Measurements from ENCODE around the gene CD109.

Gene CD109

GRCh38 chr6:73731285-73731684 is 35.3 kb downstream of the CD109 start:
- DNase-seq: no peak

- DNase-seq: no peak
Observed at GRCh38 chr6:73732845-73733675, 37.1 kb downstream of the CD109 start.

GRCh38 chr6:73733791-73734190 is 37.8 kb downstream of the CD109 start:
- DNase-seq: no peak

GRCh38 chr6:73734832-73735453 is 38.9 kb downstream of the CD109 start:
- no peak for DNase-seq

- no peak for DNase-seq
Observed at GRCh38 chr6:73738367-73739028, 42.5 kb downstream of the CD109 start.

- DNase-seq: no peak
Observed at GRCh38 chr6:73739096-73739495, 43.1 kb downstream of the CD109 start.

- no peak for DNase-seq
Observed at GRCh38 chr6:73742433-73742832, 46.4 kb downstream of the CD109 start.

- no peak for DNase-seq
Observed at GRCh38 chr6:73743081-73743480, 47.1 kb downstream of the CD109 start.

GRCh38 chr6:73743556-73743955 is 47.6 kb downstream of the CD109 start:
- no peak for DNase-seq

- DNase-seq: no peak
Observed at GRCh38 chr6:73746787-73747186, 50.8 kb downstream of the CD109 start.

GRCh38 chr6:73747289-73747688 is 51.3 kb downstream of the CD109 start:
- no peak for DNase-seq

- no peak for DNase-seq
Observed at GRCh38 chr6:73752943-73753342, 56.9 kb downstream of the CD109 start.

- no peak for DNase-seq
Observed at GRCh38 chr6:73766040-73766439, 70.0 kb downstream of the CD109 start.

- no peak for DNase-seq
Observed at GRCh38 chr6:73768558-73768957, 72.6 kb downstream of the CD109 start.

GRCh38 chr6:73769976-73770375 is 74.0 kb downstream of the CD109 start:
- DNase-seq: no peak

- no peak for DNase-seq
Observed at GRCh38 chr6:73774311-73774774, 78.3 kb downstream of the CD109 start.

- DNase-seq: no peak
Observed at GRCh38 chr6:73779943-73780342, 83.9 kb downstream of the CD109 start.

GRCh38 chr6:73782911-73783310 is 86.9 kb downstream of the CD109 start:
- no peak for DNase-seq

- no peak for DNase-seq
Observed at GRCh38 chr6:73784726-73785505, 88.9 kb downstream of the CD109 start.

GRCh38 chr6:73790574-73790973 is 94.6 kb downstream of the CD109 start:
- DNase-seq: no peak

GRCh38 chr6:73791336-73791735 is 95.3 kb downstream of the CD109 start:
- DNase-seq: no peak

GRCh38 chr6:73792738-73793137 is 96.7 kb downstream of the CD109 start:
- DNase-seq: no peak

GRCh38 chr6:73796881-73797280 is 100.9 kb downstream of the CD109 start:
- no peak for DNase-seq

Data from GF-D8 (cell line).